ENCODE results near the gene TCHHL1.

TCHHL1 gene

GRCh38 chr1:152089014-152089674 lies at the start of gene TCHHL1:
Gene TCHHL1 (minus strand): TSS chr1:152089064. CDS start chr1:152088143, 921 bp downstream.
- DNase-seq (ENCODE audit: low spot score) = no peak
- TF ChIP-seq CTCF (IDR thresholded peaks at IDR 0.05) = no peak
- H3K27ac ChIP-seq = no peak within 1 kb of the TSS
- no peak within 1 kb of the TSS for H3K4me3 ChIP-seq

- no peak for DNase-seq (ENCODE audit: low spot score)
- no peak overlapping the region for H3K4me3 ChIP-seq
- no peak for TF ChIP-seq CTCF (IDR thresholded peaks at IDR 0.05)
- no peak overlapping the region for H3K27ac ChIP-seq
Measured at GRCh38 chr1:152137215-152137614, 48.4 kb upstream of the TCHHL1 start.

- Histone ChIP-seq H3K4me3 (no peak overlapping the region), H3K27ac (no peak overlapping the region)
- DNase-seq (ENCODE audit: low spot score) = no peak
- TF ChIP-seq CTCF (IDR thresholded peaks at IDR 0.05) = no peak
Measured at GRCh38 chr1:152130186-152130585, 41.3 kb upstream of the TCHHL1 start.

GRCh38 chr1:152127673-152128072 lies 38.8 kb upstream of the TCHHL1 start:
- no peak for DNase-seq (ENCODE audit: low spot score)
- Histone ChIP-seq H3K4me3 (no peak overlapping the region), H3K27ac (no peak overlapping the region)
- TF ChIP-seq CTCF (IDR thresholded peaks at IDR 0.05) = no peak

GRCh38 chr1:152125834-152126443 lies 37.1 kb upstream of the TCHHL1 start:
- no peak for DNase-seq (ENCODE audit: low spot score)
- Histone ChIP-seq H3K27ac (no peak overlapping the region), H3K4me3 (no peak overlapping the region)
- no peak for TF ChIP-seq CTCF (IDR thresholded peaks at IDR 0.05)

- TF ChIP-seq CTCF (IDR thresholded peaks at IDR 0.05) = no peak
- Histone ChIP-seq H3K27ac (no peak overlapping the region), H3K4me3 (no peak overlapping the region)
- no peak for DNase-seq (ENCODE audit: low spot score)
Measured at GRCh38 chr1:152118915-152119314, 30.1 kb upstream of the TCHHL1 start.

- no peak within 1 kb of the TSS for H3K27ac ChIP-seq
- no peak within 1 kb of the TSS for H3K4me3 ChIP-seq
- no peak for TF ChIP-seq CTCF (IDR thresholded peaks at IDR 0.05)
- no peak for DNase-seq (ENCODE audit: low spot score)
Measured at GRCh38 chr1:152115344-152115743, 26.5 kb upstream of the TCHHL1 start, which contains the start of gene TCHH. Gene TCHH (minus strand): TSS chr1:152115444. CDS start chr1:152114080, 1,364 bp downstream.
